Endothelial cell of umbilical vein (primary cell): ENCODE measurements around the gene HRK. TPM values are rescaled to one million over a fixed set of nuclear protein-coding genes. Genes with fewer than 3 reads are reported as not detected.

Experiments
- BruUV-seq: library from RNA; stranded (reverse); fragments of 400-500 nt; replicated peaks from 2 replicates; lab custom pipeline; 2021; lab: Mats Ljungman, UMichigan
- CTCF ChIA-PET: fragments of 300-600, 350-600 bp; sonication (Branson Sonifier 250); formaldehyde crosslinking; loops from one replicate; lab custom pipeline; 2021; ENCODE audit warnings: antibody characterized with exemption, inconsistent platforms; lab: Charles Lee
- POLR2A ChIA-PET: fragments of 300-600, 350-600 bp; sonication (Branson Sonifier 250); formaldehyde crosslinking; loops from one replicate; lab custom pipeline; 2021; ENCODE audit warnings: antibody characterized with exemption, inconsistent platforms; lab: Charles Lee
- DNase-seq: peaks from one replicate; pipeline ENCODE4 v3.0.0-alpha.2; 2011; ENCODE audit warnings: low read depth, low spot score
- FAIRE-seq: peaks from 2 replicates; lab custom pipeline; 2011; peaks lifted over from hg19 to GRCh38; lab: Jason Lieb, UNC
- H2AFZ ChIP-seq: 2 replicates; pipeline ENCODE4 v1.6.0; 2012; ENCODE audit warnings: low read depth, low read length, control low read depth, inconsistent platforms
- H3K27ac ChIP-seq: 2 replicates; pipeline ENCODE4 v1.5.1; 2011; ENCODE audit warnings: low read depth, mild to moderate bottlenecking, control low read depth, low read length, moderate library complexity; ENCODE audit not compliant: insufficient read depth
- H3K27me3 ChIP-seq, 2 experiments: 2 replicates each; pipeline versions ENCODE4 v1.6.0 to v1.6.1; 2011; ENCODE audit warnings: low read length in 2 of 2, mixed read lengths in 1 of 2; ENCODE audit not compliant: control insufficient read depth in 2 of 2, insufficient read depth in 2 of 2
- H3K36me3 ChIP-seq, 2 experiments: 2 replicates in 1 of 2; 3 replicates in 1 of 2; pipeline ENCODE4 v1.5.1; 2011; ENCODE audit warnings: low read length in 2 of 2, mild to moderate bottlenecking in 1 of 2, moderate library complexity in 1 of 2; ENCODE audit not compliant: control insufficient read depth in 2 of 2, insufficient read depth in 2 of 2; ENCODE audit errors: extremely low read depth in 1 of 2
- H3K4me1 ChIP-seq: 3 replicates; pipeline ENCODE4 v1.5.1; 2011; ENCODE audit warnings: mild to moderate bottlenecking, low read length; ENCODE audit not compliant: control insufficient read depth, insufficient read depth; ENCODE audit errors: extremely low read depth
- H3K4me2 ChIP-seq: 2 replicates; pipeline ENCODE4 v1.6.1; 2011; ENCODE audit warnings: low read length, control low read depth, mixed read lengths; ENCODE audit not compliant: insufficient read depth
- H3K4me3 ChIP-seq, 3 experiments: fragments of 200-600 bp in 1 of 3; sonication (generic), shearing (Covaris generic) in 1 of 3; replicated peaks in 1 of 3; 2 replicates each; pipeline ENCODE4 v1.5.1; 2011 to 2016; ENCODE audit warnings: control low read depth in 3 of 3, low read length in 3 of 3, mild to moderate bottlenecking in 2 of 3, inconsistent platforms in 1 of 3, low read depth in 1 of 3, moderate library complexity in 1 of 3; ENCODE audit not compliant: insufficient read depth in 1 of 3
- H3K79me2 ChIP-seq: 2 replicates; pipeline ENCODE4 v1.6.0; 2012; ENCODE audit warnings: low read length, inconsistent platforms; ENCODE audit not compliant: control insufficient read depth, insufficient read depth
- H3K9ac ChIP-seq: replicated peaks from 2 replicates; pipeline ENCODE3; 2011; ENCODE audit warnings: low read length, control low read depth; ENCODE audit not compliant: insufficient read depth; ENCODE audit errors: extremely low read depth
- H3K9me1 ChIP-seq: replicated peaks from 3 replicates; pipeline ENCODE4 v1.6.0; 2011; ENCODE audit warnings: mild to moderate bottlenecking, low read length; ENCODE audit not compliant: control insufficient read depth, insufficient read depth; ENCODE audit errors: extremely low read depth
- H3K9me3 ChIP-seq: replicated peaks from 2 replicates; pipeline ENCODE4 v1.5.1; 2012; ENCODE audit warnings: low read length, inconsistent platforms; ENCODE audit not compliant: control insufficient read depth, insufficient read depth
- H4K20me1 ChIP-seq: replicated peaks from 2 replicates; pipeline ENCODE3; 2011; ENCODE audit warnings: mild to moderate bottlenecking, low read length; ENCODE audit not compliant: control insufficient read depth, insufficient read depth; ENCODE audit errors: extremely low read depth
- CTCF ChIP-seq, 2 donors: IDR thresholded peaks; 1 replicate in 1 of 2; 2 replicates in 1 of 2; pipeline ENCODE4 v1.5.1; 2011; ENCODE audit warnings: low read length in 2 of 2, mild to moderate bottlenecking in 2 of 2, moderate library complexity in 2 of 2, control low read depth in 1 of 2, inconsistent platforms in 1 of 2, low read depth in 1 of 2; ENCODE audit not compliant: insufficient read depth in 1 of 2; ENCODE audit errors: extremely low read depth in 1 of 2
- EZH2 ChIP-seq: IDR thresholded peaks from 2 replicates; pipeline ENCODE4 v1.6.1; 2012; ENCODE audit warnings: borderline replicate concordance, low read depth, mild to moderate bottlenecking, moderate library complexity, low read length, inconsistent platforms; ENCODE audit not compliant: severe bottlenecking
- FOS ChIP-seq: IDR thresholded peaks from 2 replicates; pipeline ENCODE4 v1.6.1; 2011; ENCODE audit warnings: mild to moderate bottlenecking, low read length, moderate library complexity, borderline replicate concordance; ENCODE audit not compliant: insufficient read depth
- GATA2 ChIP-seq: IDR thresholded peaks from 2 replicates; pipeline ENCODE4 v1.7.0; 2011; ENCODE audit warnings: low read depth, mild to moderate bottlenecking, moderate library complexity, mixed read lengths, low read length; ENCODE audit not compliant: insufficient read length, insufficient read depth
- JUN ChIP-seq: IDR thresholded peaks from 2 replicates; pipeline ENCODE4 v1.6.1; 2011; ENCODE audit warnings: borderline replicate concordance, low read depth; ENCODE audit not compliant: insufficient read length, insufficient read depth
- MAX ChIP-seq: IDR thresholded peaks from 2 replicates; pipeline ENCODE4 v1.6.1; 2011; ENCODE audit not compliant: insufficient read depth, insufficient read length
- MYC ChIP-seq: IDR thresholded peaks from one replicate; pipeline ENCODE4 v1.6.1; 2011; ENCODE audit warnings: mild to moderate bottlenecking, low read depth, low read length
- POLR2A ChIP-seq: IDR thresholded peaks from 2 replicates; pipeline ENCODE4 v1.6.1; 2012; ENCODE audit warnings: low read depth, mild to moderate bottlenecking, control low read depth, low read length
- POLR2AphosphoS5 ChIP-seq: IDR thresholded peaks from 2 replicates; pipeline ENCODE4 v1.6.1; 2012; ENCODE audit warnings: low read depth, mild to moderate bottlenecking, control low read depth, low read length, moderate library complexity; ENCODE audit not compliant: insufficient read depth
- dilution Hi-C: fragments of 300-500 bp; cut with MboI; formaldehyde crosslinking; loops from one replicate; pipeline ENCODE4 v1.15.0; 2019; ENCODE audit warnings: low sequenced_read_pairs; ENCODE audit not compliant: extremely low pct_ligation_motif_present
- intact Hi-C: fragments of 100-400 bp; cut with micrococcal nuclease; formaldehyde crosslinking; loops from one replicate; pipeline ENCODE4 v1.10.0; 2022
- polyA plus RNA-seq, 4 experiments: library from polyadenylated mRNA; depleted of rRNA in 3 of 4; stranded (reverse) in 3 of 4; unstranded in 1 of 4; fragments of >200 nt; gene quantifications; 2 replicates each; pipeline versions ENCODE4 v1.2.1 to v1.2.3, GENCODE V29; 2011 to 2012; ENCODE audit warnings: missing spikeins in 1 of 4
- total RNA-seq: library from RNA; stranded (reverse); gene quantifications from 2 replicates; pipeline ENCODE4 v1.2.3, GENCODE V29; 2021

HRK gene
- total and polyA plus RNA-seq, 2 donors (not counting 3 experiments of a cell fraction or from before 2014, with no cell fraction given): not detected

GRCh38 chr12:116919247-116919661 is 38.0 kb upstream of the HRK start:
- no peak overlapping the region for H3K4me3 ChIP-seq
- ChIA-PET POLR2A (no interaction called here), CTCF (interaction anchor here (1.4 kb wide), 1 partner anchor 13 kb away, joined by 3 read pairs; no protein-coding TSS in a partner anchor)
- H3K9me3 ChIP-seq: no peaks in the 10 kb centered on the region
- H3K4me1 ChIP-seq: peaks cover 7% of the 10 kb centered on the region
- H3K9ac ChIP-seq: no peak overlapping the region
- no peak overlapping the region for H3K4me2 ChIP-seq
- no peak overlapping the region for H3K27ac ChIP-seq
- H3K27me3 ChIP-seq: no peaks in the 10 kb centered on the region
- FAIRE-seq (no peak), DNase-seq (no peak)
- intact Hi-C loops: loop anchor here (10.0 kb wide), 1 partner anchor 236 kb away; no protein-coding TSS in a partner anchor
- H3K79me2 ChIP-seq: peaks cover 30% of the 10 kb centered on the region
- H3K36me3 ChIP-seq: no peaks in the 10 kb centered on the region
- TF ChIP-seq MYC (no peak), JUN (no peak), POLR2A (no peak), MAX (no peak)
- dilution Hi-C loops: no loop called here
- H3K9me1 ChIP-seq: no peaks in the 10 kb centered on the region
- no peak overlapping the region for H2AFZ ChIP-seq
- no peaks in the 10 kb centered on the region for H4K20me1 ChIP-seq
- no TSS peak for BruUV-seq

- H4K20me1 ChIP-seq: no peaks in the 10 kb centered on the region
Measured at GRCh38 chr12:116918464-116918863, 37.2 kb upstream of the HRK start.

More at GRCh38 chr12:116918464-116918863, 37.2 kb upstream of the HRK start:
- Histone ChIP-seq H3K9ac (no peak overlapping the region), H3K9me1 (no peaks in the 10 kb centered on the region), H3K4me1 (peaks cover 7% of the 10 kb centered on the region), H3K4me3 (no peak overlapping the region), H3K9me3 (no peaks in the 10 kb centered on the region), H3K79me2 (peaks cover 34% of the 10 kb centered on the region), H3K4me2 (no peak overlapping the region), H3K36me3 (no peaks in the 10 kb centered on the region), H2AFZ (no peak overlapping the region), H3K27me3 (no peaks in the 10 kb centered on the region), H3K27ac (no peak overlapping the region)
- FAIRE-seq (no peak), DNase-seq (no peak)
- BruUV-seq: no TSS peak
- dilution Hi-C loops (no loop called here), intact Hi-C loops (loop anchor here (10.0 kb wide), 1 partner anchor 236 kb away; no protein-coding TSS in a partner anchor)
- POLR2A ChIA-PET: no interaction called here
- TF ChIP-seq POLR2A: no peak
- no peak for TF ChIP-seq MYC
- TF ChIP-seq MAX: no peak
- TF ChIP-seq GATA2: no peak
- no peak for TF ChIP-seq FOS
- TF ChIP-seq POLR2AphosphoS5: no peak
- no peak for TF ChIP-seq CTCF (IDR thresholded peaks at IDR 0.05; ENCODE audit: extremely low read depth in 1 of 2, insufficient read depth in 1 of 2, low read depth in 1 of 2, low read length in 2 of 2)
- no peak for TF ChIP-seq EZH2
- no peak for TF ChIP-seq JUN
- CTCF ChIA-PET: no interaction called here
